Measurements from ENCODE around the gene DARS1. TPM values are rescaled to one million over a fixed set of nuclear protein-coding genes. Genes with fewer than 3 reads are reported as not detected.

DARS1 gene
- polyA plus RNA-seq, 4 donors: 27.8 to 72.8 (median 33.1) TPM

GRCh38 chr2:135913727-135914365, 71.6 kb downstream of the DARS1 start:
- Histone ChIP-seq H3K36me3 (ENCODE audit: control insufficient read depth in 3 of 3, insufficient read depth in 2 of 3, low read depth in 1 of 3, low read length in 3 of 3) (peaks cover 2 to 7% (median 5%) of the 10 kb centered on the region in 3 donors), H3K4me3 (ENCODE audit: low read depth in 1 of 3, low read length in 3 of 3) (no peak overlapping the region), H3K27ac (ENCODE audit: low read depth in 1 of 3, low read length in 2 of 3) (no peak overlapping the region), H3K4me1 (ENCODE audit: control insufficient read depth in 3 of 3, insufficient read depth in 2 of 3, low read depth in 1 of 3, low read length in 2 of 3) (no peaks in the 10 kb centered on the region), H3K27me3 (ENCODE audit: control insufficient read depth in 3 of 3, insufficient read depth in 3 of 3, low read length in 3 of 3) (no peaks in the 10 kb centered on the region), H3K9me3 (ENCODE audit: control insufficient read depth in 2 of 2, insufficient read depth in 1 of 2, low read depth in 1 of 2, low read length in 1 of 2) (no peaks in the 10 kb centered on the region)
- FAIRE-seq: no peak
- WGBS, 3 donors: 82 to 86% (median 83%) methylated on average over 5 of the region's 5 CpGs
- peak; percentile 55 to 62 for DNase-seq

GRCh38 chr2:135909976-135910375, 75.5 kb downstream of the DARS1 start:
- Histone ChIP-seq H3K4me3 (ENCODE audit: low read depth in 1 of 3, low read length in 3 of 3) (no peak overlapping the region), H3K27me3 (ENCODE audit: control insufficient read depth in 3 of 3, insufficient read depth in 3 of 3, low read length in 3 of 3) (no peaks in the 10 kb centered on the region), H3K4me1 (ENCODE audit: control insufficient read depth in 3 of 3, insufficient read depth in 2 of 3, low read depth in 1 of 3, low read length in 2 of 3) (no peaks in the 10 kb centered on the region), H3K36me3 (ENCODE audit: control insufficient read depth in 3 of 3, insufficient read depth in 2 of 3, low read depth in 1 of 3, low read length in 3 of 3) (peaks cover 2 to 7% (median 4%) of the 10 kb centered on the region in 3 donors), H3K9me3 (ENCODE audit: control insufficient read depth in 2 of 2, insufficient read depth in 1 of 2, low read depth in 1 of 2, low read length in 1 of 2) (no peaks in the 10 kb centered on the region), H3K27ac (ENCODE audit: low read depth in 1 of 3, low read length in 2 of 3) (no peak overlapping the region)
- FAIRE-seq (no peak), DNase-seq (no peak)

- DNase-seq (no peak), FAIRE-seq (no peak)
- Histone ChIP-seq H3K4me1 (ENCODE audit: control insufficient read depth in 3 of 3, insufficient read depth in 2 of 3, low read depth in 1 of 3, low read length in 2 of 3) (no peaks in the 10 kb centered on the region), H3K27me3 (ENCODE audit: control insufficient read depth in 3 of 3, insufficient read depth in 3 of 3, low read length in 3 of 3) (no peaks in the 10 kb centered on the region), H3K4me3 (ENCODE audit: low read depth in 1 of 3, low read length in 3 of 3) (no peak overlapping the region), H3K9me3 (ENCODE audit: control insufficient read depth in 2 of 2, insufficient read depth in 1 of 2, low read depth in 1 of 2, low read length in 1 of 2) (no peaks in the 10 kb centered on the region), H3K36me3 (ENCODE audit: control insufficient read depth in 3 of 3, insufficient read depth in 2 of 3, low read depth in 1 of 3, low read length in 3 of 3) (peaks cover 0 to 8% (median 2%) of the 10 kb centered on the region in 3 donors), H3K27ac (ENCODE audit: low read depth in 1 of 3, low read length in 2 of 3) (no peak overlapping the region)
Observed at GRCh38 chr2:135905679-135906078, 79.7 kb downstream of the DARS1 start.

DNA sequence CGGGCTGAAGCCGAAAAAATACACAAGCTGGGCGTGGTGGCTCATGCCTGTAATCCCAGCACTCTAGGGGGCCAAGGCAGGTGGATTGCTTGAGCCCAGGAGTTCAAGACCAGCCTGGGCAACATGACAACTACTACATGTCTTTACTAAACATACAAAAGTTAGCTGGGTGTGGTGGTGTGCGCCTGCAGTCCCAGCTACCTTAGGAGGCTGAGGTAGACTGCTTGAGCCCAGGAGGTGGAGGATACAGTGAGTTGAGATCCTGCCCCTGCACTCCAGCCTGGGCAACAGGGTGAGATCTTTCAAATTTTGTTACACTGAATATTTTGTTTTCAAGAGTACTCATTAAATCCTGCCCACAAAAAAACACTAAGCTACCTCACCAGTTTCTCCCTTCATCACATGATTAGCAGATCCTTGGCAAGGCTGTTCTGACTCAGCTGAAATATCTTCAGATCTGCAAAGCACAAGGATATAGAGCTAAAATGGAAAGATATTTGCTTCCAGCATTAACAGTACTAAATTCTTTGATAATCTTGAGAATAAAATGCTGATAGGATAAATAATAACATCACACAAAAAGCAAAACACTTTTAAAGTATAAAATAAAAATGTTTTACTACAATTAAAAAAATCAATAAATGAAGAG, 81.0 kb downstream of the DARS1 start:
- no peak overlapping the region for H3K4me3 ChIP-seq (ENCODE audit: low read depth in 1 of 3, low read length in 3 of 3)
- no peaks in the 10 kb centered on the region for H3K9me3 ChIP-seq (ENCODE audit: control insufficient read depth in 2 of 2, insufficient read depth in 1 of 2, low read depth in 1 of 2, low read length in 1 of 2)
- H3K27ac ChIP-seq (ENCODE audit: low read depth in 1 of 3, low read length in 2 of 3): no peak overlapping the region
- H3K36me3 ChIP-seq (ENCODE audit: control insufficient read depth in 3 of 3, insufficient read depth in 2 of 3, low read depth in 1 of 3, low read length in 3 of 3): peaks cover 0 to 8% (median 2%) of the 10 kb centered on the region in 3 donors
- WGBS, 3 donors: 93 to 97% (median 95%) methylated on average over 4 of the region's 4 CpGs
- FAIRE-seq (no peak), DNase-seq (peak in 1 of 2 donors; percentile 4)
- no peaks in the 10 kb centered on the region for H3K27me3 ChIP-seq (ENCODE audit: control insufficient read depth in 3 of 3, insufficient read depth in 3 of 3, low read length in 3 of 3)
- H3K4me1 ChIP-seq (ENCODE audit: control insufficient read depth in 3 of 3, insufficient read depth in 2 of 3, low read depth in 1 of 3, low read length in 2 of 3): no peaks in the 10 kb centered on the region

DNA sequence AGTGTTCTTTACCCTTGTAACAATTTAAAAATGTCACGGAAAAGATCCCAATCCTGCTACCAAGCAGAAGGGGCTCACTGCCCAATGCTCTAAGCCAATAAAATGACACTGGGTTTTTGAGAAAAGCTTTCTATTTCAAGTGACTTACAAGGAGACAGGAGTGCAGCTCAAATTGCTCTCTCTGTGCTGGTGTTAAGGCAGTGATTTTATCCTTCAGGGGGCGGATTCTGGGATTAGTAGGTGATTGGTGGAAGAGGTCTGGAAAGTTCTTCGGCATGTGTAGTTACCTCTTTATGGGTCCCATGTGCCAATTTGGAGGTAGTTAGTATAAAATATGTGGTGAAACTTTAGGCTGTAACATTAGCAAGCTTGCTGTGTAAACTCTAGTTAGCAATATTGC, 81.8 kb downstream of the DARS1 start:
- peaks cover 0 to 9% (median 2%) of the 10 kb centered on the region in 3 donors for H3K36me3 ChIP-seq (ENCODE audit: control insufficient read depth in 3 of 3, insufficient read depth in 2 of 3, low read depth in 1 of 3, low read length in 3 of 3)
- no peaks in the 10 kb centered on the region for H3K4me1 ChIP-seq (ENCODE audit: control insufficient read depth in 3 of 3, insufficient read depth in 2 of 3, low read depth in 1 of 3, low read length in 2 of 3)
- H3K9me3 ChIP-seq (ENCODE audit: control insufficient read depth in 2 of 2, insufficient read depth in 1 of 2, low read depth in 1 of 2, low read length in 1 of 2): no peaks in the 10 kb centered on the region
- FAIRE-seq: no peak
- 91 to 99% (median 91%) methylated on average over 3 of the region's 3 CpGs for WGBS, 3 donors
- H3K4me3 ChIP-seq (ENCODE audit: low read depth in 1 of 3, low read length in 3 of 3): no peak overlapping the region
- no peak overlapping the region for H3K27ac ChIP-seq (ENCODE audit: low read depth in 1 of 3, low read length in 2 of 3)
- no peaks in the 10 kb centered on the region for H3K27me3 ChIP-seq (ENCODE audit: control insufficient read depth in 3 of 3, insufficient read depth in 3 of 3, low read length in 3 of 3)
- no peak for DNase-seq

GRCh38 chr2:135899567-135899966, 85.9 kb downstream of the DARS1 start:
- Histone ChIP-seq H3K4me1 (ENCODE audit: control insufficient read depth in 3 of 3, insufficient read depth in 2 of 3, low read depth in 1 of 3, low read length in 2 of 3) (no peaks in the 10 kb centered on the region), H3K27ac (ENCODE audit: low read depth in 1 of 3, low read length in 2 of 3) (no peak overlapping the region), H3K27me3 (ENCODE audit: control insufficient read depth in 3 of 3, insufficient read depth in 3 of 3, low read length in 3 of 3) (no peaks in the 10 kb centered on the region), H3K36me3 (ENCODE audit: control insufficient read depth in 3 of 3, insufficient read depth in 2 of 3, low read depth in 1 of 3, low read length in 3 of 3) (peaks cover 0 to 7% (median 0%) of the 10 kb centered on the region in 3 donors), H3K9me3 (ENCODE audit: control insufficient read depth in 2 of 2, insufficient read depth in 1 of 2, low read depth in 1 of 2, low read length in 1 of 2) (no peaks in the 10 kb centered on the region), H3K4me3 (ENCODE audit: low read depth in 1 of 3, low read length in 3 of 3) (no peak overlapping the region)
- no peak for DNase-seq
- no peak for FAIRE-seq
- WGBS, 3 donors: 86 to 94% (median 88%) methylated on average over 4 of the region's 4 CpGs

GRCh38 chr2:135898234-135898786, 87.1 kb downstream of the DARS1 start:
- no peak overlapping the region for H3K27ac ChIP-seq (ENCODE audit: low read depth in 1 of 3, low read length in 2 of 3)
- no peak overlapping the region for H3K4me3 ChIP-seq (ENCODE audit: low read depth in 1 of 3, low read length in 3 of 3)
- H3K9me3 ChIP-seq (ENCODE audit: control insufficient read depth in 2 of 2, insufficient read depth in 1 of 2, low read depth in 1 of 2, low read length in 1 of 2): no peaks in the 10 kb centered on the region
- DNase-seq (no peak), FAIRE-seq (no peak)
- no peaks in the 10 kb centered on the region for H3K4me1 ChIP-seq (ENCODE audit: control insufficient read depth in 3 of 3, insufficient read depth in 2 of 3, low read depth in 1 of 3, low read length in 2 of 3)
- peaks cover 0 to 3% (median 0%) of the 10 kb centered on the region in 3 donors for H3K36me3 ChIP-seq (ENCODE audit: control insufficient read depth in 3 of 3, insufficient read depth in 2 of 3, low read depth in 1 of 3, low read length in 3 of 3)
- 96 to 98% (median 97%) methylated on average over 3 of the region's 3 CpGs for WGBS, 3 donors
- no peaks in the 10 kb centered on the region for H3K27me3 ChIP-seq (ENCODE audit: control insufficient read depth in 3 of 3, insufficient read depth in 3 of 3, low read length in 3 of 3)

DNA sequence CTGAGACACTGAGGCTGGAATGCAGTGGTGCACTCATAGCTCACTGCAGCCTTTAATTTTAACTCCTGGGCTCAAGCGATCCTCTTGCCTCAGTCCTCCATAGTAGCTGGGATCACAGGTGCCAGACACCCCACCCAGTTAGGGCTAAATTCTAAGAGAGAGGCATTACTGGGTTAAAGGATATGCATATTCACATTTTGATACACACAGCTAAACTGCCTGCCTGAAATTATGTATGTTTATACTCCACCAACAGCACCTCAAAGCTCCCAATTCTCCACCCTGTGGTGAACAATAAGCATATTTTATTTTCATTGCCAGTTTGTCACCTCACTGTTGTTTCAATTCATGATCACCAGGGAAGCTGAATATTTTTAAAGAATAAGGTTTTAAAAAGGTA, 90.5 kb downstream of the DARS1 start:
- H3K4me1 ChIP-seq (ENCODE audit: control insufficient read depth in 3 of 3, insufficient read depth in 2 of 3, low read depth in 1 of 3, low read length in 2 of 3): no peaks in the 10 kb centered on the region
- no peak overlapping the region for H3K4me3 ChIP-seq (ENCODE audit: low read depth in 1 of 3, low read length in 3 of 3)
- H3K27me3 ChIP-seq (ENCODE audit: control insufficient read depth in 3 of 3, insufficient read depth in 3 of 3, low read length in 3 of 3): no peaks in the 10 kb centered on the region
- H3K27ac ChIP-seq (ENCODE audit: low read depth in 1 of 3, low read length in 2 of 3): no peak overlapping the region
- peaks cover 0 to 3% (median 0%) of the 10 kb centered on the region in 3 donors for H3K36me3 ChIP-seq (ENCODE audit: control insufficient read depth in 3 of 3, insufficient read depth in 2 of 3, low read depth in 1 of 3, low read length in 3 of 3)
- whole genome bisulfite sequencing, 3 donors: 91 to 100% (median 94%) methylated on average over 1 of the region's 1 CpG
- no peak for FAIRE-seq
- no peak for DNase-seq
- no peaks in the 10 kb centered on the region for H3K9me3 ChIP-seq (ENCODE audit: control insufficient read depth in 2 of 2, insufficient read depth in 1 of 2, low read depth in 1 of 2, low read length in 1 of 2)

Measured in small intestine (tissue), 7 donors.